BJ (cell line): ENCODE results near the gene MCM5. TPM values are rescaled to one million over a fixed set of nuclear protein-coding genes. Genes with fewer than 3 reads are reported as not detected.

ENCODE experiments used
- CTCF ChIA-PET: fragments of 350-600 bp; formaldehyde crosslinking; extraction: SDS; loops from one replicate; lab custom pipeline; 2021; ENCODE audit warnings: antibody characterized with exemption, inconsistent platforms; lab: Yijun Ruan, JAX
- POLR2A ChIA-PET: fragments of 300-600 bp; sonication (Branson Sonifier 250); formaldehyde crosslinking; extraction: SDS; loops from one replicate; lab custom pipeline; 2021; ENCODE audit warnings: antibody characterized with exemption; lab: Charles Lee
- DNase-seq: peaks from one replicate; pipeline ENCODE4 v3.0.0-alpha.2; 2011; ENCODE audit warnings: low read depth
- H3K27me3 ChIP-seq: 2 replicates; pipeline ENCODE4 v1.6.0; 2011; ENCODE audit warnings: low read length; ENCODE audit not compliant: control insufficient read depth, insufficient read depth
- H3K36me3 ChIP-seq: 2 replicates; pipeline ENCODE4 v1.5.1; 2011; ENCODE audit warnings: low read length; ENCODE audit not compliant: control insufficient read depth, insufficient read depth
- H3K4me3 ChIP-seq: 2 replicates; pipeline ENCODE4 v1.5.1; 2011; ENCODE audit warnings: low read depth, mild to moderate bottlenecking, control low read depth, low read length
- CTCF ChIP-seq: IDR thresholded peaks from 2 replicates; pipeline ENCODE4 v1.5.1; 2011; ENCODE audit warnings: low read depth, mild to moderate bottlenecking, control low read depth, inconsistent platforms, low read length, moderate library complexity; ENCODE audit not compliant: insufficient read depth
- polyA plus RNA-seq: library from polyadenylated mRNA; depleted of rRNA; stranded (reverse); fragments of >200 nt; gene quantifications from 2 replicates; pipeline ENCODE4 v1.2.3, GENCODE V29; 2011

The MCM5 gene
- polyA plus RNA-seq, 1 experiment = 34.6 TPM

GRCh38 chr22:35451592-35451991, 51.7 kb downstream of the MCM5 start:
- CTCF ChIA-PET = interaction anchor here (1.6 kb wide), 1 partner anchor 21 kb away, joined by 3 read pairs; no protein-coding TSS in a partner anchor
- POLR2A ChIA-PET = no interaction called here
- no peak for DNase-seq
- no peak for TF ChIP-seq CTCF
- H3K4me3 ChIP-seq = no peak overlapping the region
- no peaks in the 10 kb centered on the region for H3K36me3 ChIP-seq
- H3K27me3 ChIP-seq = peaks cover 5% of the 10 kb centered on the region; the same call in 1 of the 2 replicates

DNA sequence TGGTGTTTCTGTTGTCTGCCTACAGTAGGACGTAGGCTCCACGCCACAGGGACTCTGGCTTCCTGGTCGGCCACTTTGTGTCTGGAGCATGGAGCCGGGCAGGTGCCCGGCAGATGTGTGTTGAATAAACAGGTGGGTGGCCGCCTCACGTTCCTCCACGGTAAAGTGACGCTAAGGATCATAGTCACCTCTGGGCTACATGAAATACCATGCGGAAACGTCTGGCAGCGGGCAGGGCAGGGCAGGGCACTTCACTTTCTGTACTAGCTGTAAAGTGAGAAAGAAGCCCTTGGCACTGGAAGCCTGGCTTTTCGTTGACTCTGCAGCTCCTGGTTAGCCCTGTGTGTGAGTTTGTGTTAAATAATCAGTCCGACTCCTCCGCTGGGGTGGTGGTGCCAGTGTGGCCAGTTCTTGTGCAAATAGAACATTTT, 52.4 kb downstream of the MCM5 start:
- Histone ChIP-seq H3K27me3 (peaks cover 5% of the 10 kb centered on the region; the same call in 1 of the 2 replicates), H3K36me3 (no peaks in the 10 kb centered on the region), H3K4me3 (no peak overlapping the region)
- DNase-seq = no peak
- POLR2A ChIA-PET = no interaction called here
- CTCF ChIA-PET = interaction anchor here (1.6 kb wide), 1 partner anchor 22 kb away, joined by 3 read pairs; no protein-coding TSS in a partner anchor
- TF ChIP-seq CTCF = no peak

DNA sequence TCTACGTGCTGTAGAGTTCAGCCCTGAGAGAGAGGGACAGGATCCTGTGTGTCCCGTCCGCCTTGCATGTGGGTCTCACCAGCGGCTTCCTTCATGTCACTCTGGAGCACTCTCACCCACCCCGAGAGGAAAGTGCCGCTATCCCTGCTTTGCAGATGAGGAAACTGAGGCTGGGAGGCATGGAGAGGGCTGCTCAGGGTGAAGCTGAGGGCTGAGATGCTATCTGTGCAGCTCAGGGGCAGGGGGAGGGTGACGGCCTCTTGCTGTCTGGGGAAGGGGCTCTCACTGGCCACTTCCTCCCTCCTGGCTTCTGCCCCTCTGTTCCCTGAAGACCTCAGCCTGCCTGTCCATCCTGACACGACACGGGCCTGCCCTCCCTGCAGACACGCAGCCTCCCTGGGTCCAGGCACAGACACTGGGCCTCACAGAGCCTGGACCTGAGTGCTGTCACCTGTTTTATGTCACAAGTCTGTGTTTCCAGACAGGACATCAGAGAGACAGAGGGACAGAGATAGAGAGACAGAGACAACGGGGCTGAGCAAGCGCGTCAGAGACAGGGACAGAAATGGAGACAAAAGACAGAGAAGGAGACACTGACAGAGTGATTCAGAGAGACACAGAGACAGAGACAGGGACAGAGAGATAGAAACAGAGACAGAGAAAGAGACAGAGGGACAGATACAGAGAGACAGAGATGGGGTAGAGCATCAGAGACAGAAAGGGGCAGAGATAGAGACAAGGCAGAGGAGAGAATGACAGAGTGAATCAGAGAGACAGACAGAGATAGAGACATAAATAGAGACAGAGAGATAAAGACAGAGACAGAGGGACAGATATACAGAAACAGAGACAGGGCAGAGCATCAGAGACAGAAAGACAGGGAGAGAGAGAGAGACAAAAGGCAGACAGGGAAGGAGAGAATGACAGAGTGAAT, 53.1 kb downstream of the MCM5 start:
- CTCF ChIA-PET = interaction anchor here (1.0 to 1.6 kb wide), 2 partner anchors 22 to 27 kb away, joined by 3 read pairs; no protein-coding TSS in a partner anchor
- H3K4me3 ChIP-seq = no peak overlapping the region
- POLR2A ChIA-PET = no interaction called here
- H3K27me3 ChIP-seq = peaks cover 5% of the 10 kb centered on the region; the same call in 1 of the 2 replicates
- TF ChIP-seq CTCF = no peak
- DNase-seq = no peak
- H3K36me3 ChIP-seq = no peaks in the 10 kb centered on the region

DNA sequence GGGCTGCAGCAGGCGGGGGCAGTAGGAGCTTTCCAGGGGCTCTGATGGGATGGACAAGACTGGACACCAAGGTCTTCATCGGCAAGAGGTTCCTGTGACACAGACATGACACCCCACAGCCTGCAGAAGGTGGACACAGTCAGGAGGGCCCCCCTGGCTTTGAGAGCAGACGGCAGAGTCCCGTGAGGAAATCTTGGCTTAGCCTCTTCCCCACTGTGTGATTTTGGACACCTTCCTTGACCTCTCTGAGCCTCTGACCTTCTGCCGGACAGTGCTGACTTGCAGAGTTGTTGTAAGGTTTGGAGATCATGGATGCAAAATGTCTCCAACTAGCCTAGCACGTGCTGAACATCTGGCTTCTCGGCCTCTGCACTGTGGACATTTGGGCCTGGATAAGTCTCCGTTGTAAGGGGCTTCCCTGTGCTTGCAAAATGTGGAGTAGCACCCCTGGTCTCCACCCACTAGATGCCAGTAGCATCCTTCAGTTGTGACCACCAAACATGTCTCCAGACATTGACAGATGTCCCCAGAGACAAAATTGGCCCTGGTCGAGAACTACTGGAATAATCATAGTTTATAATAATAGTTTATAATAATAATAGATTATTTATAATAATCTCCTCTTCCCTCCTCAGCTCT, 54.6 kb downstream of the MCM5 start:
- TF ChIP-seq CTCF = no peak
- no peak for DNase-seq
- Histone ChIP-seq H3K27me3 (peaks cover 5% of the 10 kb centered on the region; the same call in 1 of the 2 replicates), H3K4me3 (no peak overlapping the region), H3K36me3 (no peaks in the 10 kb centered on the region)
- POLR2A ChIA-PET = no interaction called here
- CTCF ChIA-PET = interaction anchor here (1.0 to 3.8 kb wide), 2 partner anchors 25 to 128 kb away, joined by 3 to 11 read pairs; no protein-coding TSS in a partner anchor

- Histone ChIP-seq H3K4me3 (no peak overlapping the region), H3K36me3 (no peaks in the 10 kb centered on the region), H3K27me3 (peaks cover 5% of the 10 kb centered on the region; the same call in 1 of the 2 replicates)
- no peak for DNase-seq
- TF ChIP-seq CTCF = no peak
- CTCF ChIA-PET = interaction anchor here (3.8 kb wide), 1 partner anchor 127 kb away, joined by 11 read pairs; no protein-coding TSS in a partner anchor
- POLR2A ChIA-PET = no interaction called here
Observed at GRCh38 chr22:35455529-35455928, 55.6 kb downstream of the MCM5 start.
